K562 (cell line): ENCODE measurements around the gene PPCDC. TPM values are rescaled to one million over a fixed set of nuclear protein-coding genes. Genes with fewer than 3 reads are reported as not detected.

Experiments
- ARID4B ChIP-seq: sonication (generic); formaldehyde crosslinking; IDR thresholded peaks from 2 replicates; pipeline ENCODE4 v1.8.0; 2022; ENCODE audit warnings: mild to moderate bottlenecking, missing genetic modification reagents
- ATF7 ChIP-seq: fragments of 450-650 bp; IDR thresholded peaks from 2 replicates; pipeline ENCODE4 v1.7.1; 2014; ENCODE audit warnings: mild to moderate bottlenecking, moderate library complexity
- DMBX1 ChIP-seq: fragments of 250-450 bp; sonication (Bioruptor Pico); IDR thresholded peaks from 2 replicates; pipeline ENCODE4 v1.8.0; 2022; ENCODE audit warnings: inconsistent platforms, mild to moderate bottlenecking, moderate library complexity, borderline replicate concordance
- ETS1 ChIP-seq: conservative IDR thresholded peaks from 2 replicates; pipeline ENCODE4 v1.6.1; 2011; ENCODE audit warnings: low read depth, mild to moderate bottlenecking, low read length; ENCODE audit not compliant: control insufficient read depth
- GABPB2 ChIP-seq: fragments of 250-450 bp; sonication (Bioruptor Pico); conservative IDR thresholded peaks from 2 replicates; pipeline ENCODE4 v1.5.1; 2021; ENCODE audit warnings: mild to moderate bottlenecking
- HNRNPUL1 ChIP-seq: fragments of 200-400 bp; formaldehyde crosslinking; IDR thresholded peaks from 2 replicates; pipeline ENCODE4 v1.6.1; 2017; ENCODE audit warnings: low read length
- MXI1 ChIP-seq: IDR thresholded peaks from 2 replicates; pipeline ENCODE4 v1.6.1; 2011; ENCODE audit warnings: low read depth, mild to moderate bottlenecking, improper control_type of control experiment, low read length
- NEUROD1 ChIP-seq: fragments of 150-350 bp; IDR thresholded peaks from 2 replicates; pipeline ENCODE4 v1.6.1; 2014; ENCODE audit warnings: borderline replicate concordance, low read length, low read depth; ENCODE audit not compliant: partially characterized antibody
- SOX6 ChIP-seq: fragments of 450-650 bp; IDR thresholded peaks from 2 replicates; pipeline ENCODE4 v1.6.1; 2014; ENCODE audit warnings: mild to moderate bottlenecking
- SRSF7 ChIP-seq: fragments of 200-400 bp; formaldehyde crosslinking; optimal IDR thresholded peaks from 2 replicates; pipeline ENCODE3; 2017; ENCODE audit warnings: mild to moderate bottlenecking, low read depth, low read length
- ZNF143 ChIP-seq: sonication (generic); formaldehyde crosslinking; IDR thresholded peaks from 2 replicates; pipeline ENCODE4 v1.9.0; 2022; ENCODE audit warnings: mild to moderate bottlenecking, missing genetic modification reagents
- ZNF165 ChIP-seq: fragments of 250-450 bp; sonication (Bioruptor Pico); IDR thresholded peaks from 2 replicates; pipeline ENCODE4 v1.4.0; 2020; ENCODE audit warnings: borderline replicate concordance
- ZNF23 ChIP-seq: fragments of 250-450 bp; sonication (Bioruptor Pico); IDR thresholded peaks from 2 replicates; pipeline ENCODE4 v1.4.0; 2020; ENCODE audit warnings: mild to moderate bottlenecking
- ZNF449 ChIP-seq: fragments of 250-450 bp; sonication (Bioruptor Pico); IDR thresholded peaks from 2 replicates; pipeline ENCODE4 v1.8.0; 2022; ENCODE audit warnings: moderate library complexity, mild to moderate bottlenecking, inconsistent platforms
- ZNF740 ChIP-seq, 3 experiments: fragments of 200-800 bp in 1 of 3; sonication (Bioruptor generic) in 1 of 3; sonication (generic) in 1 of 3; formaldehyde crosslinking in 1 of 3; IDR thresholded peaks; 2 replicates each; pipeline versions ENCODE4 v1.6.1 to v1.8.0; 2016 to 2022; ENCODE audit warnings: mild to moderate bottlenecking in 2 of 3, missing compliant biosample characterization in 2 of 3, missing genetic modification characterization in 2 of 3, missing genetic modification reagents in 1 of 3
- polyA plus RNA-seq, 8 experiments: library from polyadenylated mRNA; depleted of rRNA in 4 of 8; stranded (reverse) in 5 of 8; unstranded in 3 of 8; fragments of >200 nt; fragmentation: Nextera tagmentation in 2 of 8; fragmentation: Illumina TruSeq in 1 of 8; extraction: Ambion mirVana in 2 of 8; extraction: Trizol in 1 of 8; gene quantifications; 2 replicates each; pipeline versions ENCODE4 v1.2.1 to v1.2.3, GENCODE V29; 2011 to 2014; ENCODE audit warnings: inconsistent platforms in 1 of 8, missing spikeins in 1 of 8
- total RNA-seq, 7 experiments: library from RNA; depleted of rRNA in 6 of 7; stranded (reverse); fragments of >200 nt in 6 of 7; fragmentation: Illumina TruSeq in 2 of 7; extraction: Trizol in 2 of 7; gene quantifications; 2 replicates each; pipeline versions ENCODE4 v1.2.1 to v1.2.3, GENCODE V29; 2011 to 2021; ENCODE audit warnings: low replicate concordance in 1 of 7

PPCDC gene
- total and polyA plus RNA-seq, 9 of the 15 experiments (the other 6 are each of a cell fraction or from before 2014, with no cell fraction given): 10.9 to 53.6 (median 16.7) TPM

GRCh38 chr15:75043509-75044257 lies 20.3 kb downstream of the PPCDC start (continued):
- TF ChIP-seq ARID4B (peak; percentile 75), MXI1 (peak; percentile 70; the same call in 1 of the 2 replicates), ETS1 (peak; percentile 73; the same call in 1 of the 2 replicates), SOX6 (peak; percentile 84), ZNF23 (CRISPR knock-in tag) (no peak), ZNF165 (CRISPR knock-in tag) (no peak), ZNF740 (CRISPR knock-in tag; IDR thresholded peaks at IDR 0.05) (peak; percentile 52; the same call in 1 of the 2 replicates), ZNF740 (tag; IDR thresholded peaks at IDR 0.05) (no peak), NEUROD1 (peak; percentile 58), ZNF449 (CRISPR knock-in tag) (no peak), HNRNPUL1 (no peak), ZNF143 (CRISPR knock-in tag) (no peak), ATF7 (peak; percentile 85), GABPB2 (CRISPR knock-in tag) (no peak), SRSF7 (no peak), DMBX1 (CRISPR knock-in tag) (peak; percentile 80)
